HepG2 (cell line): ENCODE results near the gene ZNF428. TPM values are rescaled to one million over a fixed set of nuclear protein-coding genes. Genes with fewer than 3 reads are reported as not detected.

Experiments used
- ASH2L ChIP-seq: fragments of 300-600, 200-600 bp; sonication (generic); IDR thresholded peaks from 2 replicates; pipeline ENCODE4 v1.7.0; 2017; ENCODE audit warnings: low read depth, mild to moderate bottlenecking, moderate library complexity, mixed read lengths, low read length; ENCODE audit not compliant: insufficient read length
- IKZF4 ChIP-seq: sonication (generic); formaldehyde crosslinking; IDR thresholded peaks from 2 replicates; pipeline ENCODE4 v1.5.1; 2020; ENCODE audit warnings: borderline replicate concordance, mild to moderate bottlenecking, low read depth, missing genetic modification reagents; ENCODE audit errors: not compliant biosample characterization
- MIXL1 ChIP-seq: IDR thresholded peaks from 2 replicates; pipeline ENCODE4 v1.6.1; 2016
- POLR2A ChIP-seq, 2 experiments: IDR thresholded peaks; 2 replicates each; pipeline ENCODE4 v1.6.1; 2011; ENCODE audit warnings: low read depth in 2 of 2, low read length in 2 of 2, mild to moderate bottlenecking in 1 of 2, moderate library complexity in 1 of 2; ENCODE audit not compliant: insufficient read depth in 1 of 2
- POLR2AphosphoS2 ChIP-seq: IDR thresholded peaks from 2 replicates; pipeline ENCODE4 v1.6.1; 2011; ENCODE audit warnings: low read depth, low read length, improper control_type of control experiment
- RBAK ChIP-seq: sonication (generic); formaldehyde crosslinking; IDR thresholded peaks from 2 replicates; pipeline ENCODE4 v1.5.1; 2020; ENCODE audit warnings: mild to moderate bottlenecking, missing genetic modification reagents
- SALL2 ChIP-seq: sonication (generic); formaldehyde crosslinking; IDR thresholded peaks from 2 replicates; pipeline ENCODE4 v1.8.1; 2023; ENCODE audit warnings: mild to moderate bottlenecking, missing genetic modification reagents, inconsistent platforms
- TBX2 ChIP-seq: sonication (generic); formaldehyde crosslinking; IDR thresholded peaks from 2 replicates; pipeline ENCODE4 v1.5.0; 2020; ENCODE audit warnings: missing genetic modification reagents, mild to moderate bottlenecking, borderline replicate concordance
- ZBTB8A ChIP-seq: sonication (generic); formaldehyde crosslinking; IDR thresholded peaks from 2 replicates; pipeline ENCODE4 v1.4.0; 2020; ENCODE audit warnings: mild to moderate bottlenecking, low read depth, missing genetic modification reagents, borderline replicate concordance
- ZNF20 ChIP-seq: sonication (generic); formaldehyde crosslinking; IDR thresholded peaks from 2 replicates; pipeline ENCODE4 v1.4.0; 2020; ENCODE audit warnings: mild to moderate bottlenecking, moderate library complexity, missing genetic modification reagents
- ZNF260 ChIP-seq: sonication (generic); formaldehyde crosslinking; IDR thresholded peaks from 2 replicates; pipeline ENCODE4 v1.4.0; 2020; ENCODE audit warnings: missing genetic modification reagents, low read depth, mild to moderate bottlenecking, borderline replicate concordance
- ZNF335 ChIP-seq: sonication (generic); formaldehyde crosslinking; IDR thresholded peaks from 2 replicates; pipeline ENCODE4 v1.4.0; 2020; ENCODE audit warnings: missing genetic modification reagents
- ZNF552 ChIP-seq: sonication (generic); formaldehyde crosslinking; IDR thresholded peaks from 2 replicates; pipeline ENCODE4 v1.9.0; 2022; ENCODE audit warnings: missing genetic modification reagents, mild to moderate bottlenecking, borderline replicate concordance
- ZNF878 ChIP-seq: sonication (generic); formaldehyde crosslinking; IDR thresholded peaks from 2 replicates; pipeline ENCODE4 v1.8.1; 2023; ENCODE audit warnings: mild to moderate bottlenecking, missing genetic modification reagents, moderate library complexity
- ZSCAN12 ChIP-seq: sonication (generic); formaldehyde crosslinking; IDR thresholded peaks from 2 replicates; pipeline ENCODE4 v1.9.0; 2021; ENCODE audit warnings: mild to moderate bottlenecking, missing genetic modification reagents
- polyA plus RNA-seq, 8 experiments: library from polyadenylated mRNA; depleted of rRNA in 3 of 8; stranded (reverse) in 7 of 8; unstranded in 1 of 8; fragments of >200 nt; fragmentation: Illumina TruSeq in 4 of 8; extraction: Trizol in 4 of 8; gene quantifications; 2 replicates each; pipeline versions ENCODE4 v1.2.1 to v1.2.3, GENCODE V29; 2011 to 2016; ENCODE audit warnings: low read depth in 4 of 8, missing spikeins in 1 of 8, mixed read lengths in 1 of 8; ENCODE audit not compliant: insufficient read depth in 1 of 8
- total RNA-seq, 5 experiments: library from RNA; depleted of rRNA; stranded (reverse); fragments of >200 nt; fragmentation: Illumina TruSeq; extraction: Trizol; gene quantifications; 2 replicates each; pipeline ENCODE4 v1.2.3, GENCODE V29; 2016; ENCODE audit warnings: low read depth in 1 of 5
- TF ChIP-seq, protein P1 (sequence below), 2 experiments: fragments of 450-650 bp in 1 of 2; sonication (generic) in 1 of 2; formaldehyde crosslinking in 1 of 2; IDR thresholded peaks; 2 replicates each; pipeline versions ENCODE4 v1.6.1 to v1.8.0; 2016 to 2022; ENCODE audit warnings: antibody characterized with exemption in 1 of 2, mild to moderate bottlenecking in 1 of 2, missing genetic modification reagents in 1 of 2
- TF ChIP-seq, protein P2 (sequence below): sonication (generic); formaldehyde crosslinking; IDR thresholded peaks from 2 replicates; pipeline ENCODE4 v1.9.0; 2021; ENCODE audit warnings: missing genetic modification reagents, borderline replicate concordance

ZNF428 gene
- total and polyA plus RNA-seq, 2 of the 13 experiments (the other 11 are each of a cell fraction or from before 2014, with no cell fraction given) = 10.4 to 26.9 TPM

DNA sequence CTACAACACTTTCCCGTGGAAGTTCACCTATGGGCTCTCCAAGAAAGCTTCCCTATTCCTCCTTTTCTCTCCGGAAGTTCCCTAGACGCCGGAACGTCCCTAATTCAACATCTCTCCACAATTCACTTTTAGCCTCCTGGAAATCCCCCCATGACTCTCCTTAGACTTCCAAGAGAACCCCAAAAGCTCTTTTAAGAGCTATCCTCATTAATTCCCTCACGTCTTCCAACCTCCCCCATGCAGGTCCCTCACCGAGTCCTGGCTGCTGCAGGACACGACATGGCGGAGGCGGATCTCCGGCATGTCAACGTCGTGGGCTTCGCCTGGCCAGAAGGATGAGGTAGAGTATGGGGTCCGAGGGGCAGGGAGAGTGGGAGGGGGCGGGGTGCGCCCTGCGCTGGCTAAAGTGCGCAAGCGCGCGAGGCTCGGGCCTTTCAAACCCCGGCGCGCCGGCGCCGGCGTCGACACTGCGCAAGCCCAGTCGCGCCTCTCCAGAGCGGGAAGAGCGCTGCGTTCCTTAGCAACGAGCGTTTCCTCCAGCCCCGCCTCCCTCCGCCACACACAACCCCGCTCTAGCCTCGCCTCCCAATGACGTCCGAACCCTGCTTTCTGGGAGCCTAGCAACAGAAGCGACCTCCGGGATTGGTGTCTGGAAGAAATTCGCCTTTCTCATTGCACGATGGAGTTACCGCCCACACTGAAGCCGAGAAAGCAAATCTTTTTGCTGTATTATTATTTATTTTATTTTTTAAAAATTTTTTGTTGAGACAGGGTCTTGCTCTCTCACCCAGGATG is 44.1 kb downstream of the ZNF428 start, which contains the start of the genes PINLYP and XRCC1 (continued):
- TF ChIP-seq, protein P1, sequence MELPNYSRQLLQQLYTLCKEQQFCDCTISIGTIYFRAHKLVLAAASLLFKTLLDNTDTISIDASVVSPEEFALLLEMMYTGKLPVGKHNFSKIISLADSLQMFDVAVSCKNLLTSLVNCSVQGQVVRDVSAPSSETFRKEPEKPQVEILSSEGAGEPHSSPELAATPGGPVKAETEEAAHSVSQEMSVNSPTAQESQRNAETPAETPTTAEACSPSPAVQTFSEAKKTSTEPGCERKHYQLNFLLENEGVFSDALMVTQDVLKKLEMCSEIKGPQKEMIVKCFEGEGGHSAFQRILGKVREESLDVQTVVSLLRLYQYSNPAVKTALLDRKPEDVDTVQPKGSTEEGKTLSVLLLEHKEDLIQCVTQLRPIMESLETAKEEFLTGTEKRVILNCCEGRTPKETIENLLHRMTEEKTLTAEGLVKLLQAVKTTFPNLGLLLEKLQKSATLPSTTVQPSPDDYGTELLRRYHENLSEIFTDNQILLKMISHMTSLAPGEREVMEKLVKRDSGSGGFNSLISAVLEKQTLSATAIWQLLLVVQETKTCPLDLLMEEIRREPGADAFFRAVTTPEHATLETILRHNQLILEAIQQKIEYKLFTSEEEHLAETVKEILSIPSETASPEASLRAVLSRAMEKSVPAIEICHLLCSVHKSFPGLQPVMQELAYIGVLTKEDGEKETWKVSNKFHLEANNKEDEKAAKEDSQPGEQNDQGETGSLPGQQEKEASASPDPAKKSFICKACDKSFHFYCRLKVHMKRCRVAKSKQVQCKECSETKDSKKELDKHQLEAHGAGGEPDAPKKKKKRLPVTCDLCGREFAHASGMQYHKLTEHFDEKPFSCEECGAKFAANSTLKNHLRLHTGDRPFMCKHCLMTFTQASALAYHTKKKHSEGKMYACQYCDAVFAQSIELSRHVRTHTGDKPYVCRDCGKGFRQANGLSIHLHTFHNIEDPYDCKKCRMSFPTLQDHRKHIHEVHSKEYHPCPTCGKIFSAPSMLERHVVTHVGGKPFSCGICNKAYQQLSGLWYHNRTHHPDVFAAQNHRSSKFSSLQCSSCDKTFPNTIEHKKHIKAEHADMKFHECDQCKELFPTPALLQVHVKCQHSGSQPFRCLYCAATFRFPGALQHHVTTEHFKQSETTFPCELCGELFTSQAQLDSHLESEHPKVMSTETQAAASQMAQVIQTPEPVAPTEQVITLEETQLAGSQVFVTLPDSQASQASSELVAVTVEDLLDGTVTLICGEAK (IDR thresholded peaks at IDR 0.05) = no peak
- TF ChIP-seq, protein P1 (CRISPR knock-in tag; IDR thresholded peaks at IDR 0.05) = no peak
- TF ChIP-seq ZNF878 = no peak
- no peak for TF ChIP-seq TBX2 (CRISPR knock-in tag)
- no peak for TF ChIP-seq ASH2L
- no peak for TF ChIP-seq ZNF552
- peak; percentile 99 for TF ChIP-seq ZNF335 (CRISPR knock-in tag)
- no peak for TF ChIP-seq POLR2AphosphoS2
- no peak for TF ChIP-seq MIXL1
- peak; percentile 60 to 67 for TF ChIP-seq POLR2A (IDR thresholded peaks at IDR 0.05; ENCODE audit: insufficient read depth in 1 of 2, low read depth in 2 of 2, low read length in 2 of 2)
- TF ChIP-seq, protein P2, sequence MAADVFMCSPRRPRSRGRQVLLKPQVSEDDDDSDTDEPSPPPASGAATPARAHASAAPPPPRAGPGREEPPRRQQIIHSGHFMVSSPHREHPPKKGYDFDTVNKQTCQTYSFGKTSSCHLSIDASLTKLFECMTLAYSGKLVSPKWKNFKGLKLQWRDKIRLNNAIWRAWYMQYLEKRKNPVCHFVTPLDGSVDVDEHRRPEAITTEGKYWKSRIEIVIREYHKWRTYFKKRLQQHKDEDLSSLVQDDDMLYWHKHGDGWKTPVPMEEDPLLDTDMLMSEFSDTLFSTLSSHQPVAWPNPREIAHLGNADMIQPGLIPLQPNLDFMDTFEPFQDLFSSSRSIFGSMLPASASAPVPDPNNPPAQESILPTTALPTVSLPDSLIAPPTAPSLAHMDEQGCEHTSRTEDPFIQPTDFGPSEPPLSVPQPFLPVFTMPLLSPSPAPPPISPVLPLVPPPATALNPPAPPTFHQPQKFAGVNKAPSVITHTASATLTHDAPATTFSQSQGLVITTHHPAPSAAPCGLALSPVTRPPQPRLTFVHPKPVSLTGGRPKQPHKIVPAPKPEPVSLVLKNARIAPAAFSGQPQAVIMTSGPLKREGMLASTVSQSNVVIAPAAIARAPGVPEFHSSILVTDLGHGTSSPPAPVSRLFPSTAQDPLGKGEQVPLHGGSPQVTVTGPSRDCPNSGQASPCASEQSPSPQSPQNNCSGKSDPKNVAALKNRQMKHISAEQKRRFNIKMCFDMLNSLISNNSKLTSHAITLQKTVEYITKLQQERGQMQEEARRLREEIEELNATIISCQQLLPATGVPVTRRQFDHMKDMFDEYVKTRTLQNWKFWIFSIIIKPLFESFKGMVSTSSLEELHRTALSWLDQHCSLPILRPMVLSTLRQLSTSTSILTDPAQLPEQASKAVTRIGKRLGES (CRISPR knock-in tag) = no peak
- no peak for TF ChIP-seq ZNF260 (CRISPR knock-in tag)
- TF ChIP-seq ZSCAN12 (CRISPR knock-in tag) = no peak
- TF ChIP-seq RBAK (CRISPR knock-in tag) = no peak
- TF ChIP-seq ZBTB8A = no peak
- no peak for TF ChIP-seq ZNF20 (CRISPR knock-in tag)
- 0 out of 2 replicates have a peak, but pooled peaks have one; percentile 68 for TF ChIP-seq SALL2 (CRISPR knock-in tag)
- no peak for TF ChIP-seq IKZF4 (CRISPR knock-in tag)
